Psoas muscle (tissue), 8 donors: ENCODE measurements around the gene DNAJC11. TPM values are rescaled to one million over a fixed set of nuclear protein-coding genes. Genes with fewer than 3 reads are reported as not detected.
A peak's percentile ranks its signal among the peaks of the same experiment; 100 is the strongest.

Source experiments
- ATAC-seq, 4 donors: fragments of 200-7000 bp; cut with Tn5 transposase; one replicate each; pipeline ENCODE4 v1.9.1; 2020; ENCODE audit warnings: moderate library complexity in 3 of 4, mild to moderate bottlenecking in 2 of 4
- DNase-seq, 2 donors: peaks; one replicate each; pipeline ENCODE4 v3.0.0-alpha.2; 2020
- H3K27ac ChIP-seq: fragments of 200-600 bp; one replicate; pipeline ENCODE4 v1.8.0; 2022
- H3K27me3 ChIP-seq, 3 donors: fragments of 200-600 bp in 1 of 3; one replicate each; pipeline versions ENCODE4 v1.6.1 to v1.8.0; 2013 to 2022; ENCODE audit warnings: low read length in 2 of 3, mild to moderate bottlenecking in 2 of 3, moderate library complexity in 1 of 3; ENCODE audit not compliant: insufficient read depth in 3 of 3
- H3K36me3 ChIP-seq, 2 donors: fragments of 200-600 bp in 1 of 2; one replicate each; pipeline versions ENCODE4 v1.6.1 to v1.8.0; 2013 to 2022; ENCODE audit warnings: low read depth in 1 of 2, mild to moderate bottlenecking in 1 of 2, moderate library complexity in 1 of 2; ENCODE audit not compliant: insufficient read depth in 1 of 2
- H3K4me1 ChIP-seq: fragments of 200-600 bp; one replicate; pipeline ENCODE4 v1.8.0; 2022
- H3K4me3 ChIP-seq: fragments of 200-600 bp; one replicate; pipeline ENCODE4 v1.8.0; 2022; ENCODE audit warnings: mild to moderate bottlenecking
- H3K9me3 ChIP-seq: fragments of 200-600 bp; one replicate; pipeline ENCODE4 v1.8.0; 2022
- CTCF ChIP-seq: fragments of 200-600 bp; IDR thresholded peaks from one replicate; pipeline ENCODE4 v1.8.0; 2022; ENCODE audit warnings: antibody characterized with exemption
- WGBS, 3 donors: extraction: QIAGEN DNeasy Blood & Tissue Kit; methylation state at CpG; one replicate each; pipeline versions ENCODE4 v1.1.6 to v1.1.7; 2013; 5-methylcytosine and 5-hydroxymethylcytosine counted together
- intact Hi-C, 2 donors: fragments of 100-400 bp; cut with DNase I; formaldehyde crosslinking; loops; one replicate each; pipeline versions ENCODE4 v1.11.0 to v1.14.2; 2022
- polyA plus RNA-seq, 3 donors: library from polyadenylated mRNA; stranded (reverse); fragments of 200-250 nt; gene quantifications; one replicate each; pipeline ENCODE4 v1.2.3, GENCODE V29; 2013
- total RNA-seq, 4 donors: library from RNA; stranded (reverse); fragmentation: NEBNext Ultra II Directional in 2 of 4; extraction: Animal tissue kit (Norgen Biotek cat#: 25700) in 2 of 4; gene quantifications; one replicate each; pipeline versions ENCODE4 v1.2.1 to v1.2.4, GENCODE V29; 2021 to 2023
- donor health status: healthy with polysubstance abuse.
- donor health status: DM: no; HTN: no; CAD: no; lungs with moderate emphysema.
- donor health status: Bipolar disorder and iron deficiency.
- donor health status: healthy.
- donor health status: DM: yes; HTN: yes; CAD: no.
- donor health status: DM: no; HTN: no; CAD: no.
- donor health status: DM: no; HTN: no; CAD: no.
- donor health status: DM: yes; HTN: yes; CAD: no.

The DNAJC11 gene
- total and polyA plus RNA-seq, 7 donors, result 28.2 to 65.4 (median 55.7) TPM

GRCh38 chr1:6732942-6733341, 31.3 kb upstream of the DNAJC11 start:
- Histone ChIP-seq H3K4me3 (no peak overlapping the region), H3K36me3 (no peaks in the 10 kb centered on the region), H3K4me1 (no peaks in the 10 kb centered on the region), H3K27me3 (peaks cover 0 to 6% (median 3%) of the 10 kb centered on the region in 3 donors), H3K9me3 (no peaks in the 10 kb centered on the region), H3K27ac (no peak overlapping the region)
- ATAC-seq, result no peak
- TF ChIP-seq CTCF, result no peak
- DNase-seq, result no peak
- intact Hi-C loops, result loop anchor here in 1 of 2 donors (10.0 kb wide), 1 partner anchor 912 kb away; no protein-coding TSS in a partner anchor
- WGBS, 3 donors, result 87 to 92% (median 91%) methylated on average over 5 of the region's 5 CpGs

DNA sequence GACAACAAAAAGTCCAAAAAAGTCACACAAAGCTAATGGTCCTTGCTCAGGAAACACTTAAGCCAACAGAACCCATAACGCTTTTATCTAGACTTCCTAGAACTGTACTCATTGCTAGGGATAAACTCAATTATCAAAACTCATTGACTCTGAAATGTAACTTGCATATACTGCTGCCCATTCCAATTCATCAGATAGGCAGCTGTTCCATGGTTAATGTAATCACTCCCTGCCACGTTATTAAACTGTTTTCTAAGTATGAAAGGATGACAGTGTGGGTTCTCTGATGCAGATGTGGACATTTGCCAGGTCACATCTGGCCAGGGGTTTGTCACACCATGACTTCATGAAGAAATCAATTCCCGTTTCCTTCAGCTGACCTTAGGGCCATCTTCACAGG, 30.3 kb upstream of the DNAJC11 start:
- intact Hi-C loops, result loop anchor here in 1 of 2 donors (10.0 kb wide), 1 partner anchor 913 kb away; no protein-coding TSS in a partner anchor
- peaks cover 0 to 2% (median 0%) of the 10 kb centered on the region in 3 donors for H3K27me3 ChIP-seq
- H3K4me1 ChIP-seq, result peaks cover 3% of the 10 kb centered on the region
- no peaks in the 10 kb centered on the region for H3K36me3 ChIP-seq
- no peak overlapping the region for H3K27ac ChIP-seq
- no peak overlapping the region for H3K4me3 ChIP-seq
- ATAC-seq (no peak), DNase-seq (no peak)
- H3K9me3 ChIP-seq, result no peaks in the 10 kb centered on the region
- WGBS, 3 donors, result 42 to 53% (median 44%) methylated on average over 3 of the region's 3 CpGs
- no peak for TF ChIP-seq CTCF

DNA sequence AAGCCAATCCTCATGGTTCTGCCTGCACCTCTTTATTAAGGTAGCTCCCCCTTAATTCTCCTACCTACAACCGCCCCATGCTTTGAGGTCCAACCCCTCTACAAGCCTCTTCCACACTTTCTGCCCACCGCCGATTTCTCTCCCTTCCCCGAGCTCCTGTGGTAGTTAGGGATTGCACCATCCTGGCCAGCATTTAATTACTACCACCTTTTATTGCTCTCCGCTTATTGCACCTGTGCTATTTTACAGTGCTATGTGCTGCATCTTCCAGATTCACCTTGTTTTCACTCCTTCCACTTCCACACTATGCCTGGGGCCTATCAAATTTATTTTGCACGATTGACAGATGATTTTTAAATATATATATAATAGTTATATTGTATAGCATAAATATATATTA, 29.3 kb upstream of the DNAJC11 start:
- DNase-seq (no peak), ATAC-seq (no peak)
- intact Hi-C loops, result loop anchor here in 1 of 2 donors (10.0 kb wide), 1 partner anchor 914 kb away; no protein-coding TSS in a partner anchor
- Histone ChIP-seq H3K27ac (no peak overlapping the region), H3K36me3 (no peaks in the 10 kb centered on the region), H3K4me1 (peaks cover 3% of the 10 kb centered on the region), H3K4me3 (no peak overlapping the region), H3K9me3 (no peaks in the 10 kb centered on the region), H3K27me3 (no peaks in the 10 kb centered on the region)
- TF ChIP-seq CTCF, result no peak
- 81 to 86% (median 83%) methylated on average over 6 of the region's 6 CpGs for WGBS, 3 donors

DNA sequence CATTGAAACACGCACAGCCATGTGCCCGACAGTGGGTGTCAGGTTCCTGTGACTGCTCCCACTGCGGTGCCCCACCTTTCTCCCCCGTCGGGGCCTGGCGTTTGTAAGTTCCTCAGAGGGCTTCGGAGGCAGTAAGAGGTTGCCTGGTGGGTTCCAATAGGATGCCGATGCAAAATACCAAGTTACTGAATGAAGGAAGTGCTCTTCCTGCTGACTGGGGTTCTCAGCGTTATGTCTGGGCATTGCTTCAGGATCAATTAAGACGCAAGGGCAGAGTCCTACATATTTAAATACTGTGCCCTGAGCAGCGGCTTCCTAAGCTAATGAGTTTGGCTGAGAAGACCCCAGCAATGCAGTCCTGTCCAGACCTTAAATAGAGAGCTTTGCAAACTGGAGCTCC, 28.9 kb upstream of the DNAJC11 start:
- H3K27ac ChIP-seq, result no peak overlapping the region
- no peak overlapping the region for H3K4me3 ChIP-seq
- no peaks in the 10 kb centered on the region for H3K9me3 ChIP-seq
- DNase-seq (no peak), ATAC-seq (no peak)
- WGBS, 3 donors, result 26 to 32% (median 30%) methylated on average over 11 of the region's 11 CpGs
- no peaks in the 10 kb centered on the region for H3K27me3 ChIP-seq
- intact Hi-C loops, result loop anchor here in 1 of 2 donors (10.0 kb wide), 1 partner anchor 914 kb away; no protein-coding TSS in a partner anchor
- peaks cover 3% of the 10 kb centered on the region for H3K4me1 ChIP-seq
- no peaks in the 10 kb centered on the region for H3K36me3 ChIP-seq
- TF ChIP-seq CTCF, result no peak

GRCh38 chr1:6727535-6727934, 25.9 kb upstream of the DNAJC11 start:
- no peaks in the 10 kb centered on the region for H3K9me3 ChIP-seq
- H3K27ac ChIP-seq, result no peak overlapping the region
- H3K4me1 ChIP-seq, result peaks cover 3% of the 10 kb centered on the region
- peak; percentile 39 to 79 (median 58) for ATAC-seq
- H3K36me3 ChIP-seq, result no peaks in the 10 kb centered on the region
- peak; percentile 46 to 69 for DNase-seq
- H3K27me3 ChIP-seq, result no peaks in the 10 kb centered on the region
- H3K4me3 ChIP-seq, result peak overlapping the region; percentile 18
- intact Hi-C loops, result no loop called here
- 17 to 28% (median 19%) methylated on average over 6 of the region's 6 CpGs for WGBS, 3 donors
- peak; percentile 73 for TF ChIP-seq CTCF
